ENCODE measurements around the gene METRN.

GRCh38 chr16:667780-668518 is 47.0 kb upstream of the METRN start, which contains the start of gene RHOT2:
- TF ChIP-seq CHD2 (IDR thresholded peaks at IDR 0.05; ENCODE audit: low read length, partially characterized antibody) (peak; percentile 73), CTCF (IDR thresholded peaks at IDR 0.05) (peak; percentile 82), EZH2phosphoT487 (IDR thresholded peaks at IDR 0.05; ENCODE audit: borderline replicate concordance, low read depth) (no peak), SIN3A (IDR thresholded peaks at IDR 0.05; ENCODE audit: borderline replicate concordance, low read depth, low read length) (peak; percentile 95; the same call in 1 of the 2 replicates), ZBTB33 (IDR thresholded peaks at IDR 0.05; ENCODE audit: borderline replicate concordance, low read depth) (peak; percentile 52; the same call in 1 of the 2 replicates), PBX3 (IDR thresholded peaks at IDR 0.05) (peak; percentile 57), SMC3 (IDR thresholded peaks at IDR 0.05; ENCODE audit: low read depth, low read length) (peak; percentile 53), TEAD4 (IDR thresholded peaks at IDR 0.05; ENCODE audit: borderline replicate concordance, insufficient read depth) (no peak)
